WERI-Rb-1 (cell line): ENCODE results near the gene PNMA8B.
A peak's percentile ranks its signal among the peaks of the same experiment; 100 is the strongest.

Experiments used
- DNase-seq: peaks from one replicate; pipeline ENCODE4 v3.0.0-alpha.2; 2020
- H3K27ac ChIP-seq: fragments of 250-450 bp; sonication (Bioruptor Pico); 2 replicates; pipeline ENCODE4 v1.5.1; 2020; ENCODE audit warnings: mild to moderate bottlenecking, moderate library complexity
- H3K27me3 ChIP-seq: fragments of 250-450 bp; sonication (Bioruptor Pico); 2 replicates; pipeline ENCODE4 v1.5.1; 2021; ENCODE audit warnings: mild to moderate bottlenecking, low read depth, moderate library complexity; ENCODE audit not compliant: insufficient read depth, severe bottlenecking
- H3K36me3 ChIP-seq: fragments of 250-450 bp; sonication (Bioruptor Pico); 2 replicates; pipeline ENCODE4 v1.5.1; 2020; ENCODE audit warnings: mild to moderate bottlenecking, moderate library complexity
- H3K4me3 ChIP-seq: 2 replicates; pipeline ENCODE4 v1.5.1; 2011; ENCODE audit warnings: low read depth, mild to moderate bottlenecking, control low read depth, low read length
- H3K9me3 ChIP-seq: fragments of 250-450 bp; sonication (Bioruptor Pico); 2 replicates; pipeline ENCODE4 v1.5.1; 2021; ENCODE audit warnings: mild to moderate bottlenecking, moderate library complexity; ENCODE audit not compliant: severe bottlenecking
- CTCF ChIP-seq: IDR thresholded peaks from 2 replicates; pipeline ENCODE4 v1.5.1; 2011; ENCODE audit warnings: low read depth, mild to moderate bottlenecking, control low read depth, inconsistent platforms, low read length

PNMA8B gene

GRCh38 chr19:46495786-46496099, at the start of gene PNMA8B:
Gene PNMA8B (minus strand): TSS chr19:46495867. CDS start chr19:46495465, 402 bp downstream.
- no peaks in the 10 kb centered on the region for H3K36me3 ChIP-seq
- peak within 1 kb of the TSS; percentile 44 for H3K4me3 ChIP-seq
- no peak within 1 kb of the TSS; the same call in 1 of the 2 replicates for H3K27ac ChIP-seq
- no peaks in the 10 kb centered on the region for H3K9me3 ChIP-seq
- no peak for TF ChIP-seq CTCF
- DNase-seq: peak; percentile 74
- no peaks in the 10 kb centered on the region for H3K27me3 ChIP-seq

- no peaks in the 10 kb centered on the region for H3K36me3 ChIP-seq
- no peak for TF ChIP-seq CTCF
- no peak overlapping the region for H3K27ac ChIP-seq
- H3K4me3 ChIP-seq: no peak overlapping the region
- no peak for DNase-seq
- peaks cover 9% of the 10 kb centered on the region for H3K9me3 ChIP-seq
- no peaks in the 10 kb centered on the region for H3K27me3 ChIP-seq
Observed at GRCh38 chr19:46544651-46545050, 49.0 kb upstream of the PNMA8B start.

GRCh38 chr19:46542428-46543230, 47.0 kb upstream of the PNMA8B start:
- TF ChIP-seq CTCF: peak; percentile 55
- Histone ChIP-seq H3K4me3 (no peak overlapping the region), H3K27ac (no peak overlapping the region), H3K9me3 (no peaks in the 10 kb centered on the region), H3K36me3 (no peaks in the 10 kb centered on the region), H3K27me3 (no peaks in the 10 kb centered on the region)
- peak; percentile 91 for DNase-seq

GRCh38 chr19:46537136-46538097, 41.8 kb upstream of the PNMA8B start:
- H3K27me3 ChIP-seq: no peaks in the 10 kb centered on the region
- H3K27ac ChIP-seq: no peak overlapping the region
- peak; percentile 80 for TF ChIP-seq CTCF
- no peak overlapping the region for H3K4me3 ChIP-seq
- H3K9me3 ChIP-seq: no peaks in the 10 kb centered on the region
- peak; percentile 64 for DNase-seq
- H3K36me3 ChIP-seq: no peaks in the 10 kb centered on the region

GRCh38 chr19:46536391-46536790, 40.7 kb upstream of the PNMA8B start:
- Histone ChIP-seq H3K27ac (no peak overlapping the region), H3K9me3 (no peaks in the 10 kb centered on the region), H3K4me3 (no peak overlapping the region), H3K36me3 (no peaks in the 10 kb centered on the region), H3K27me3 (no peaks in the 10 kb centered on the region)
- no peak for TF ChIP-seq CTCF
- no peak for DNase-seq
